HL-60 (cell line): Measurements from ENCODE around the gene TMEM163.

Experiments used
- DNase-seq, 2 experiments: peaks; one replicate each; pipeline ENCODE4 v3.0.0-alpha.2; 2010 to 2020; ENCODE audit warnings: low read depth in 1 of 2, low spot score in 1 of 2
- H3K27ac ChIP-seq: fragments of 250-450 bp; sonication (Bioruptor Pico); replicated peaks from 2 replicates; pipeline ENCODE4 v1.5.1; 2020; ENCODE audit warnings: mild to moderate bottlenecking, moderate library complexity
- H3K27me3 ChIP-seq: fragments of 250-450 bp; sonication (Bioruptor Pico); 2 replicates; pipeline ENCODE4 v1.5.1; 2021; ENCODE audit warnings: mild to moderate bottlenecking, moderate library complexity; ENCODE audit not compliant: insufficient read depth, poor library complexity, severe bottlenecking
- H3K4me3 ChIP-seq: replicated peaks from 2 replicates; pipeline ENCODE4 v1.5.1; 2011; ENCODE audit warnings: mild to moderate bottlenecking, control low read depth, low read length; ENCODE audit not compliant: insufficient read depth
- GABPA ChIP-seq: IDR thresholded peaks from 2 replicates; pipeline ENCODE4 v1.6.1; 2012; ENCODE audit warnings: low read depth
- POLR2AphosphoS5 ChIP-seq: IDR thresholded peaks from 2 replicates; pipeline ENCODE4 v1.6.1; 2012; ENCODE audit warnings: low read depth
- SPI1 ChIP-seq: IDR thresholded peaks from 2 replicates; pipeline ENCODE4 v1.6.1; 2012; ENCODE audit warnings: low read depth, mild to moderate bottlenecking, borderline replicate concordance
- TF ChIP-seq, protein P1 (sequence below): IDR thresholded peaks from one replicate; pipeline ENCODE4 v1.5.1; 2011; ENCODE audit warnings: low read length, control low read depth, inconsistent platforms; ENCODE audit not compliant: insufficient read depth
- TF ChIP-seq, protein P2 (sequence below): IDR thresholded peaks from 2 replicates; pipeline ENCODE4 v1.6.1; 2012; ENCODE audit warnings: low read depth; ENCODE audit not compliant: insufficient replicate concordance

Gene TMEM163

DNA sequence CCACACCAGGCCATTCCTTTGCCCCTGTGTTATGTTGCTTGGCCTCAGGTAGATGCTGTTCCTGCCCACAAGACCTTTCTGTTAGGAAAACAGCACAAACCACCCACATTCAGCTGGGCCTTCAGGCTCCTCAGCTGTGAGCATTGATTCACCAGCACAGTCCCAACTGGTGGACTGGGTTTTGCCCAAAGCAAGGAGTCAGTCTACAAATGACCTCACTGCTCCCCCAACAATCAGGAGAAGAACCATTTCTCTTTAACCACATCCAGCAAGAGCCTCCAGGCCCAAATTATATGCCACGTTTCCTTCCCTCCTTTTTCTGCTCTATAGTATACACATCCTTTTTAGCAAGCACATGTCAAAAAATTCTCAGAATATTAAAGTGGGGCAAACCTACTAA, 5.2 kb downstream of the TMEM163 start:
- H3K4me3 ChIP-seq: no peak overlapping the region
- no peak overlapping the region for H3K27ac ChIP-seq
- peaks cover 52% of the 10 kb centered on the region for H3K27me3 ChIP-seq
- no peak for DNase-seq
- TF ChIP-seq GABPA (no peak), SPI1 (no peak), POLR2AphosphoS5 (no peak)
- TF ChIP-seq, protein P1, sequence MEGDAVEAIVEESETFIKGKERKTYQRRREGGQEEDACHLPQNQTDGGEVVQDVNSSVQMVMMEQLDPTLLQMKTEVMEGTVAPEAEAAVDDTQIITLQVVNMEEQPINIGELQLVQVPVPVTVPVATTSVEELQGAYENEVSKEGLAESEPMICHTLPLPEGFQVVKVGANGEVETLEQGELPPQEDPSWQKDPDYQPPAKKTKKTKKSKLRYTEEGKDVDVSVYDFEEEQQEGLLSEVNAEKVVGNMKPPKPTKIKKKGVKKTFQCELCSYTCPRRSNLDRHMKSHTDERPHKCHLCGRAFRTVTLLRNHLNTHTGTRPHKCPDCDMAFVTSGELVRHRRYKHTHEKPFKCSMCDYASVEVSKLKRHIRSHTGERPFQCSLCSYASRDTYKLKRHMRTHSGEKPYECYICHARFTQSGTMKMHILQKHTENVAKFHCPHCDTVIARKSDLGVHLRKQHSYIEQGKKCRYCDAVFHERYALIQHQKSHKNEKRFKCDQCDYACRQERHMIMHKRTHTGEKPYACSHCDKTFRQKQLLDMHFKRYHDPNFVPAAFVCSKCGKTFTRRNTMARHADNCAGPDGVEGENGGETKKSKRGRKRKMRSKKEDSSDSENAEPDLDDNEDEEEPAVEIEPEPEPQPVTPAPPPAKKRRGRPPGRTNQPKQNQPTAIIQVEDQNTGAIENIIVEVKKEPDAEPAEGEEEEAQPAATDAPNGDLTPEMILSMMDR: no peak
- TF ChIP-seq, protein P2, sequence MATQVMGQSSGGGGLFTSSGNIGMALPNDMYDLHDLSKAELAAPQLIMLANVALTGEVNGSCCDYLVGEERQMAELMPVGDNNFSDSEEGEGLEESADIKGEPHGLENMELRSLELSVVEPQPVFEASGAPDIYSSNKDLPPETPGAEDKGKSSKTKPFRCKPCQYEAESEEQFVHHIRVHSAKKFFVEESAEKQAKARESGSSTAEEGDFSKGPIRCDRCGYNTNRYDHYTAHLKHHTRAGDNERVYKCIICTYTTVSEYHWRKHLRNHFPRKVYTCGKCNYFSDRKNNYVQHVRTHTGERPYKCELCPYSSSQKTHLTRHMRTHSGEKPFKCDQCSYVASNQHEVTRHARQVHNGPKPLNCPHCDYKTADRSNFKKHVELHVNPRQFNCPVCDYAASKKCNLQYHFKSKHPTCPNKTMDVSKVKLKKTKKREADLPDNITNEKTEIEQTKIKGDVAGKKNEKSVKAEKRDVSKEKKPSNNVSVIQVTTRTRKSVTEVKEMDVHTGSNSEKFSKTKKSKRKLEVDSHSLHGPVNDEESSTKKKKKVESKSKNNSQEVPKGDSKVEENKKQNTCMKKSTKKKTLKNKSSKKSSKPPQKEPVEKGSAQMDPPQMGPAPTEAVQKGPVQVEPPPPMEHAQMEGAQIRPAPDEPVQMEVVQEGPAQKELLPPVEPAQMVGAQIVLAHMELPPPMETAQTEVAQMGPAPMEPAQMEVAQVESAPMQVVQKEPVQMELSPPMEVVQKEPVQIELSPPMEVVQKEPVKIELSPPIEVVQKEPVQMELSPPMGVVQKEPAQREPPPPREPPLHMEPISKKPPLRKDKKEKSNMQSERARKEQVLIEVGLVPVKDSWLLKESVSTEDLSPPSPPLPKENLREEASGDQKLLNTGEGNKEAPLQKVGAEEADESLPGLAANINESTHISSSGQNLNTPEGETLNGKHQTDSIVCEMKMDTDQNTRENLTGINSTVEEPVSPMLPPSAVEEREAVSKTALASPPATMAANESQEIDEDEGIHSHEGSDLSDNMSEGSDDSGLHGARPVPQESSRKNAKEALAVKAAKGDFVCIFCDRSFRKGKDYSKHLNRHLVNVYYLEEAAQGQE: no peak

DNA sequence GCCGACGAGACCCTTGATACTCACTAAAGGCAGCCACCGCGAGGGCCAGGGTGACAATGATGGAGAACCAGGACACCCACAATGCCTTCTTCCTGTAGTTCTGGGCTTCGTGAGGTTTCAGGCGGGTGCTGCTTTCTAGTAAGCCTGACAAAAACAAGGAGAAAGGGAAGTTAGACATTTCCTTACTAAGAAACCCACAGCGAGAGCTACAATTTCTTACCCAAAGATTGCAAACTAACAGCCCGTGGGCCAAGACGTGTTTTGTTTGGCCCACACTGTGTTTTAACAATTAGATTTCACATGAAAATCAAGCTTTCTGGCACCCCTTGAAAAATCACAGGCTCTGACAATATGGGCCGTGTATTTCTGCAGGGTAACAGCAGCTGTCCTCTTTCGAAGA, 5.6 kb downstream of the TMEM163 start:
- TF ChIP-seq, protein P1: no peak
- TF ChIP-seq GABPA: no peak
- TF ChIP-seq, protein P2: no peak
- no peak for TF ChIP-seq SPI1
- no peak for TF ChIP-seq POLR2AphosphoS5
- H3K4me3 ChIP-seq: no peak overlapping the region
- no peak overlapping the region for H3K27ac ChIP-seq
- DNase-seq: no peak
- peaks cover 52% of the 10 kb centered on the region for H3K27me3 ChIP-seq

DNA sequence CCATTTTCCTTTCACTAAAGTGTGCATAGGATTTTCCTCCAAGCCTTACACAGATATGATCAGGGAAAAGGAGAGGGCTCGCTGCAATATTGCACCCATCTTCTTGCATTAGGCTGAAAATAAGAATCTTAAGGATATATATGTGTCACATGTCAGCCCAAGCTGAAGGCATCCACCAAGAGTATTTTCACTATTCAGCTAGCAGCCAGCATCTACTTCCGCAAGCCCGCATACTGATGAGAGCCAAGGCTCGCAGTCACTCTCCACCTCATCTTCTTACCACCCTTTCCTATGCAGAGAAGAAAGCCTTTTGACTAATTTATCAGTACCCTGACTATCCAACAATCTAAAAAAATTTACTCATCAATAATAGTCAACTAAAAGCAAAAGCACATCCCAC, 6.1 kb downstream of the TMEM163 start:
- no peak for DNase-seq
- Histone ChIP-seq H3K27ac (no peak overlapping the region), H3K4me3 (no peak overlapping the region), H3K27me3 (peaks cover 47% of the 10 kb centered on the region)
- TF ChIP-seq, protein P2: no peak
- TF ChIP-seq SPI1 (no peak), GABPA (no peak), POLR2AphosphoS5 (no peak)
- TF ChIP-seq, protein P1: no peak
